Esophagus mucosa (tissue), 1 donor: ENCODE results near the gene KIF22. TPM values are rescaled to one million over a fixed set of nuclear protein-coding genes. Genes with fewer than 3 reads are reported as not detected.
A peak's percentile ranks its signal among the peaks of the same experiment; 100 is the strongest.
"Not testable (repeated sequence)": the region's sequence is repeated elsewhere in the genome, so short reads cannot be mapped to it uniquely, and the experiment has no call there.

Source experiments
- ATAC-seq: fragments of 200-7000 bp; cut with Tn5 transposase; one replicate; pipeline ENCODE4 v1.9.1; 2020
- total RNA-seq: library from RNA; stranded (reverse); gene quantifications from one replicate; pipeline ENCODE4 v1.2.4, GENCODE V29; 2023
- donor health status: DM: yes; HTN: yes; CAD: no.

Gene KIF22
- total RNA-seq, 1 donor from 2014 or later: 28.7 TPM

GRCh38 chr16:29815793-29816693 lies 25.5 kb downstream of the KIF22 start, which contains the start of gene PAGR1:
Gene PAGR1 (plus strand): TSS chr16:29816152. CDS start chr16:29816526, 374 bp downstream.
- ATAC-seq: peak; percentile 85

- ATAC-seq: peak; percentile 14
Observed at GRCh38 chr16:29816694-29817441, 26.3 kb downstream of the KIF22 start.

GRCh38 chr16:29818082-29818481 lies 27.5 kb downstream of the KIF22 start:
- no peak for ATAC-seq

- no peak for ATAC-seq
Observed at GRCh38 chr16:29819506-29819905, 29.0 kb downstream of the KIF22 start.

GRCh38 chr16:29820271-29820701 lies 29.7 kb downstream of the KIF22 start, which contains the start of gene MVP:
Gene MVP (plus strand): TSS chr16:29820462. CDS start chr16:29830550, 10,088 bp downstream.
- ATAC-seq: peak; percentile 50

- ATAC-seq: peak; percentile 59
Observed at GRCh38 chr16:29820730-29821642, 30.4 kb downstream of the KIF22 start.

GRCh38 chr16:29821643-29822115 lies 31.1 kb downstream of the KIF22 start:
- peak; percentile 30 for ATAC-seq

- no peak for ATAC-seq
Observed at GRCh38 chr16:29824589-29825144, 34.1 kb downstream of the KIF22 start.

GRCh38 chr16:29825145-29826044 lies 34.8 kb downstream of the KIF22 start:
- ATAC-seq: peak; percentile 56

- ATAC-seq: no peak
Observed at GRCh38 chr16:29826342-29826695, 35.8 kb downstream of the KIF22 start.

- peak; percentile 4 for ATAC-seq
Observed at GRCh38 chr16:29830774-29831173, 40.2 kb downstream of the KIF22 start.

GRCh38 chr16:29831490-29831889 lies 40.9 kb downstream of the KIF22 start:
- ATAC-seq: peak; percentile 39

- ATAC-seq: not testable (repeated sequence)
Observed at GRCh38 chr16:29833219-29833618, 42.7 kb downstream of the KIF22 start.

GRCh38 chr16:29834079-29834478 lies 43.5 kb downstream of the KIF22 start:
- ATAC-seq: no peak

- no peak for ATAC-seq
Observed at GRCh38 chr16:29835926-29836325, 45.4 kb downstream of the KIF22 start.

- ATAC-seq: no peak
Observed at GRCh38 chr16:29836623-29837022, 46.1 kb downstream of the KIF22 start.

GRCh38 chr16:29837841-29838240 lies 47.3 kb downstream of the KIF22 start:
- ATAC-seq: no peak

- ATAC-seq: no peak
Observed at GRCh38 chr16:29839822-29840221, 49.3 kb downstream of the KIF22 start.

GRCh38 chr16:29840240-29840639 lies 49.7 kb downstream of the KIF22 start:
- ATAC-seq: no peak

- peak; percentile 26 for ATAC-seq
Observed at GRCh38 chr16:29841631-29842030, 51.1 kb downstream of the KIF22 start.
